HFFc6 (cell line): ENCODE measurements around the gene DAPP1. TPM values are rescaled to one million over a fixed set of nuclear protein-coding genes. Genes with fewer than 3 reads are reported as not detected.

Source experiments
- DNase-seq: peaks from one replicate; pipeline ENCODE4 v3.0.0-alpha.2; 2018
- H3K27ac Mint-ChIP-seq: 2 replicates; pipeline ENCODE4 v1.8.0; 2020; ENCODE audit warnings: mild to moderate bottlenecking, mixed read lengths
- H3K27me3 Mint-ChIP-seq: 2 replicates; pipeline ENCODE4 v1.8.0; 2021; ENCODE audit warnings: mild to moderate bottlenecking, moderate library complexity, mixed read lengths; ENCODE audit not compliant: insufficient read depth
- H3K36me3 Mint-ChIP-seq: 2 replicates; pipeline ENCODE4 v1.8.0; 2021; ENCODE audit warnings: low read depth, mixed read lengths
- H3K4me1 Mint-ChIP-seq: 2 replicates; pipeline ENCODE4 v1.8.0; 2020; ENCODE audit warnings: low read depth, mixed read lengths
- H3K4me3 Mint-ChIP-seq: 2 replicates; pipeline ENCODE4 v1.8.0; 2020; ENCODE audit warnings: mild to moderate bottlenecking, moderate library complexity, mixed read lengths
- H3K9me3 Mint-ChIP-seq: 2 replicates; pipeline ENCODE4 v1.8.0; 2020; ENCODE audit warnings: mild to moderate bottlenecking, mixed read lengths
- total RNA-seq, 6 experiments: library from RNA; stranded (reverse); fragmentation: NEBNext Ultra II Directional; extraction: Animal tissue kit (Norgen Biotek cat#: 25700); gene quantifications; 2 replicates in 1 of 6; 3 replicates in 5 of 6; pipeline ENCODE4 v1.2.3, GENCODE V29; 2021
- TF ChIP-seq, protein P1 (sequence below): fragments of 200-600 bp; sonication (generic); IDR thresholded peaks from 2 replicates; pipeline ENCODE4 v1.5.0; 2021; ENCODE audit warnings: antibody characterized with exemption, mild to moderate bottlenecking

The DAPP1 gene
- total RNA-seq, 6 experiments from 2014 or later: not detected

DNA sequence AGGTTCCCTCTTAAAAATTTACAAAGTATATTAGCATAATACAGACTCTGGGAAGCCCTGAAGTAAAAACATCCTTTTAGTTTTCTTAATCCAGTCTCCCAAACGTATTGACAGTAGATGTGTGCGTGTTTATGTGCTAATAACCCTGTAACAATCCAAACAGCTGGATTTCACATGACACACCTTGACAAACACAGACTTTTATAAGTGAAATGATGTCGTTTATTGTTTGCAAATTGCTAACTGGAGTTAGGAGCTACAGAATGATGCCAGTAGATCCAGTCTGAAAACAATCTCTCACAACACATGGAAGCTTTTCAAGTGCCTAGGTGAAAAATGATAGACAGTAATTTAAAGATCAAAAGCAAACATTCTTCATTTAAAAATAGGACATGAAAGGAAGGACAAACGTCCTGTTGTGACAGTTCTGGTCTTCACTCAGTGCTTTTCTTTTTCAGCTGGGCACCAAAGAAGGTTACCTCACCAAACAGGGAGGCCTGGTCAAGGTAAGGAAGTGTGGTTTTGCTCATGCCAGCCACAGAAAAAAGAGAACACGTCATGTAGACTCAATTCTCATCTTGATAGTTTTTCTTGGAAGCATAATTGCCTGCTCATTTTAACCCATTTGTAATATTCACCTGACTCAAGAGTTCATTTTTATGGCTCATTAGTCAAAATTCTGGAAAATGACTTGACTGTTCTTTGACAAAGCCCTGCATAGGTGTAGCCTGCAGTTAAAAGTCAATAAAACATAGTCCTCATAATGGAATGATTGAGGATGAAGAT lies 44.7 kb downstream of the DAPP1 start:
- Mint-ChIP-seq H3K4me1 (peaks cover 21% of the 10 kb centered on the region), H3K36me3 (no peaks in the 10 kb centered on the region), H3K27ac (no peak overlapping the region), H3K27me3 (no peaks in the 10 kb centered on the region), H3K9me3 (no peaks in the 10 kb centered on the region), H3K4me3 (no peak overlapping the region)
- DNase-seq: no peak
- TF ChIP-seq, protein P1, sequence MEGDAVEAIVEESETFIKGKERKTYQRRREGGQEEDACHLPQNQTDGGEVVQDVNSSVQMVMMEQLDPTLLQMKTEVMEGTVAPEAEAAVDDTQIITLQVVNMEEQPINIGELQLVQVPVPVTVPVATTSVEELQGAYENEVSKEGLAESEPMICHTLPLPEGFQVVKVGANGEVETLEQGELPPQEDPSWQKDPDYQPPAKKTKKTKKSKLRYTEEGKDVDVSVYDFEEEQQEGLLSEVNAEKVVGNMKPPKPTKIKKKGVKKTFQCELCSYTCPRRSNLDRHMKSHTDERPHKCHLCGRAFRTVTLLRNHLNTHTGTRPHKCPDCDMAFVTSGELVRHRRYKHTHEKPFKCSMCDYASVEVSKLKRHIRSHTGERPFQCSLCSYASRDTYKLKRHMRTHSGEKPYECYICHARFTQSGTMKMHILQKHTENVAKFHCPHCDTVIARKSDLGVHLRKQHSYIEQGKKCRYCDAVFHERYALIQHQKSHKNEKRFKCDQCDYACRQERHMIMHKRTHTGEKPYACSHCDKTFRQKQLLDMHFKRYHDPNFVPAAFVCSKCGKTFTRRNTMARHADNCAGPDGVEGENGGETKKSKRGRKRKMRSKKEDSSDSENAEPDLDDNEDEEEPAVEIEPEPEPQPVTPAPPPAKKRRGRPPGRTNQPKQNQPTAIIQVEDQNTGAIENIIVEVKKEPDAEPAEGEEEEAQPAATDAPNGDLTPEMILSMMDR: no peak

DNA sequence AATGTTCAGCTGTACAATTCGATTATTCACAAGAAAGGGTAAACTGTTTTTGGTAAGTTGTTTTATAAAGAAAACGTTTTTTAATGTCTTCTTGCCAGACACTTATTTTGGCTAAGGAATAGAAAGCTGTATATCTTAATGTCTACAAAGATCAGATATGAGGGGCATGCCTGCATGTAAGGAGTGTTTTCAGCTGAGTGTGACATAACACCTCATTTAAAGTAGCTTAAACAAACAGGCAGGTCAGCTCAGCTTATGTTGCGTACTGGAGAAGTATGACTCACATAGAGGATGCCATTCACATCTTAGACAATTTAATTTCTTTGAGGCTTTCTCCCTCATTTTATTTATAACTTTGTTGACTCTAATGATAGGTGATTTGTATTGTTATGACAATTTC lies 47.2 kb downstream of the DAPP1 start:
- TF ChIP-seq, protein P1: no peak
- H3K27ac Mint-ChIP-seq: no peak overlapping the region
- H3K27me3 Mint-ChIP-seq: no peaks in the 10 kb centered on the region; the same call in 1 of the 2 replicates
- peak; percentile 29 for DNase-seq
- no peaks in the 10 kb centered on the region for H3K36me3 Mint-ChIP-seq
- H3K4me1 Mint-ChIP-seq: peaks cover 30% of the 10 kb centered on the region
- H3K9me3 Mint-ChIP-seq: no peaks in the 10 kb centered on the region
- no peak overlapping the region for H3K4me3 Mint-ChIP-seq

DNA sequence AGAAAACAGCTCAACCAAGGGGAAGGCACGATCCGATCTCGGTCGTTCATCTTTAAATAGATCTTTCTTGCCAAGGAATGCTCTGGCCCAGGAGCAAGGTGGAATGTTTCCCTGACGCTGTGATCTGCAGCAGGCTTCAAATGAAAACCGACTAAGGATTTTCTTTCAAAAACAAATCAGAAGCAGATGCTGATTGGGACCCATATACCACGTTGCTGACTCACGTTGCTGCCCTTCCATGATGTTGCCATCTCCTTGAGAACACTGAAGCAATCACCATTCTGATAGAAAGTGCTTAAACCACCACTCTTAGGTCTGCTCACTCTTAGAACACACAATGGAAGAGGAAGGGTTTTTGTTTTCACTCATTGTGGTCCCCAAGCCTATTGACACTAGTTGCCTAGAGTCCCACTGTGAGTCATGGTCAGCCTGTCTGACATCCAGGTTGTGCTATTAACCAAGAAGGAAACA lies 51.5 kb downstream of the DAPP1 start:
- peak; percentile 73 for DNase-seq
- H3K4me3 Mint-ChIP-seq: peak overlapping the region; percentile 71
- H3K4me1 Mint-ChIP-seq: peaks cover 24% of the 10 kb centered on the region
- H3K9me3 Mint-ChIP-seq: no peaks in the 10 kb centered on the region
- peak overlapping the region; percentile 70 for H3K27ac Mint-ChIP-seq
- TF ChIP-seq, protein P1: no peak
- H3K27me3 Mint-ChIP-seq: peaks cover 7% of the 10 kb centered on the region; the same call in 1 of the 2 replicates
- H3K36me3 Mint-ChIP-seq: no peaks in the 10 kb centered on the region

DNA sequence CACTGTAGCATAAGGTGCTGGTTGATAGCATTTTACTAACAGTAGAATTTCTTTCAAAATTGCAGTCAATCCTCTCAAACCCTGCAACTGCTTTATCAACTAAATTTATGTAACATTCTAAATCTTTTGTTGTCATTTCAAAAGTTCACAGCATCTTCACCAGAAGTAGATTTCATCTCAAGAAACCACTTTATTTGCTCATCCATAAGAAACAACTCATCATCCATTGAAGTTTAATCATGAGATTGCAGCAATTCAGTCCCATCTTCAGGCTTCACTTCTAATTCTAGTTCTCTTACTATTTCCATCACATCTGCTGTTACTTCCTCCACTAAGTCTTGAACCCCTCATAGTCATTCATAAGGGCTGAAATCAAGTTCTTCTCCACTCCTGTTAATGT lies 55.9 kb downstream of the DAPP1 start:
- no peak overlapping the region for H3K4me3 Mint-ChIP-seq
- peaks cover 7% of the 10 kb centered on the region; the same call in 1 of the 2 replicates for H3K27me3 Mint-ChIP-seq
- no peaks in the 10 kb centered on the region for H3K9me3 Mint-ChIP-seq
- H3K27ac Mint-ChIP-seq: no peak overlapping the region
- TF ChIP-seq, protein P1: no peak
- peaks cover 10% of the 10 kb centered on the region for H3K4me1 Mint-ChIP-seq
- DNase-seq: no peak
- no peaks in the 10 kb centered on the region for H3K36me3 Mint-ChIP-seq

DNA sequence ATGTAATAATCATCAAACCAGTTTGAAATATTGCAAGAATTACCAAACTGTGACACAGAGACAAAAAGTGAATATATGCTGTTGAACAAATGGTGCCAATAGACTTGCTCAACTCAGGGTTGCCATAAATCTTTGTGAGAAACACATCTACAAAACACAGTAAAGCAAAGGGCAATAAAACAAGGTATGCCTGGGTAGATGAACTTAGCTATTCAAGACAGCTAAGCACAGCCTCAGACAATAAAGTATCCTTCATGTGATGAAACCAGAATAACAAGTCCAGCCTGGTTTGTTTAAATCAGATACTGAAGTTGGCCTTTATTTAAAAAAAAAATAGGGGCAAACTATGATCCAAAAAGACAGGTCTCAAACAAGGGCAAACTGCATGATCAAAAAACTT lies 58.4 kb downstream of the DAPP1 start:
- no peak for DNase-seq
- Mint-ChIP-seq H3K4me1 (no peaks in the 10 kb centered on the region), H3K9me3 (no peaks in the 10 kb centered on the region), H3K4me3 (no peak overlapping the region), H3K27ac (no peak overlapping the region), H3K36me3 (no peaks in the 10 kb centered on the region), H3K27me3 (peaks cover 7% of the 10 kb centered on the region; the same call in 1 of the 2 replicates)
- TF ChIP-seq, protein P1: no peak
